HepG2 (cell line): ENCODE data around the gene BSG. TPM values are rescaled to one million over a fixed set of nuclear protein-coding genes. Genes with fewer than 3 reads are reported as not detected.
A peak's percentile ranks its signal among the peaks of the same experiment; 100 is the strongest.

Experiments used
- AGO2 ChIP-seq: fragments of 200-400 bp; formaldehyde crosslinking; optimal IDR thresholded peaks from 2 replicates; pipeline ENCODE3; 2017; ENCODE audit warnings: mild to moderate bottlenecking, low read depth, low read length, moderate library complexity
- HHEX ChIP-seq: IDR thresholded peaks from 2 replicates; pipeline ENCODE4 v1.6.1; 2016; ENCODE audit warnings: control low read depth
- HIVEP1 ChIP-seq: sonication (generic); formaldehyde crosslinking; IDR thresholded peaks from 2 replicates; pipeline ENCODE4 v1.4.0; 2020; ENCODE audit warnings: mild to moderate bottlenecking, missing genetic modification reagents
- HOXA5 ChIP-seq: sonication (generic); formaldehyde crosslinking; IDR thresholded peaks from 2 replicates; pipeline ENCODE4 v1.4.0; 2020; ENCODE audit warnings: missing genetic modification reagents
- JUN ChIP-seq: sonication (generic); formaldehyde crosslinking; IDR thresholded peaks from 2 replicates; pipeline ENCODE4 v1.4.0; 2020; ENCODE audit warnings: mild to moderate bottlenecking, missing genetic modification reagents
- KAT7 ChIP-seq: IDR thresholded peaks from 2 replicates; pipeline ENCODE4 v1.6.1; 2018; ENCODE audit warnings: borderline replicate concordance, missing compliant biosample characterization
- KDM3A ChIP-seq: IDR thresholded peaks from 2 replicates; pipeline ENCODE4 v1.6.1; 2018; ENCODE audit warnings: low read depth, missing compliant biosample characterization
- MYC ChIP-seq: sonication (generic); formaldehyde crosslinking; IDR thresholded peaks from 2 replicates; pipeline ENCODE4 v1.9.0; 2021; ENCODE audit warnings: missing genetic modification reagents, borderline replicate concordance
- PCBP1 ChIP-seq: fragments of 200-400 bp; formaldehyde crosslinking; IDR thresholded peaks from 2 replicates; pipeline ENCODE4 v1.6.1; 2017; ENCODE audit warnings: mild to moderate bottlenecking, low read depth, low read length, borderline replicate concordance
- ZNF138 ChIP-seq: sonication (generic); formaldehyde crosslinking; IDR thresholded peaks from 2 replicates; pipeline ENCODE4 v1.5.0; 2020; ENCODE audit warnings: mild to moderate bottlenecking, low read depth, missing genetic modification reagents
- ZNF333 ChIP-seq: sonication (generic); formaldehyde crosslinking; IDR thresholded peaks from 2 replicates; pipeline ENCODE4 v1.4.0; 2020; ENCODE audit warnings: mild to moderate bottlenecking, missing genetic modification reagents, borderline replicate concordance
- ZNF484 ChIP-seq: sonication (generic); formaldehyde crosslinking; IDR thresholded peaks from 2 replicates; pipeline ENCODE4 v1.5.1; 2020; ENCODE audit warnings: mild to moderate bottlenecking, low read depth, missing genetic modification reagents, borderline replicate concordance
- ZNF570 ChIP-seq: sonication (generic); formaldehyde crosslinking; IDR thresholded peaks from 2 replicates; pipeline ENCODE4 v1.4.0; 2020; ENCODE audit warnings: mild to moderate bottlenecking, missing genetic modification reagents, borderline replicate concordance
- ZNF773 ChIP-seq: sonication (generic); formaldehyde crosslinking; IDR thresholded peaks from 2 replicates; pipeline ENCODE4 v1.4.0; 2020; ENCODE audit warnings: missing genetic modification reagents, borderline replicate concordance
- ZSCAN9 ChIP-seq: IDR thresholded peaks from 2 replicates; pipeline ENCODE4 v1.6.1; 2016; ENCODE audit warnings: borderline replicate concordance
- polyA plus RNA-seq, 8 experiments: library from polyadenylated mRNA; depleted of rRNA in 3 of 8; stranded (reverse) in 7 of 8; unstranded in 1 of 8; fragments of >200 nt; fragmentation: Illumina TruSeq in 4 of 8; extraction: Trizol in 4 of 8; gene quantifications; 2 replicates each; pipeline versions ENCODE4 v1.2.1 to v1.2.3, GENCODE V29; 2011 to 2016; ENCODE audit warnings: low read depth in 4 of 8, missing spikeins in 1 of 8, mixed read lengths in 1 of 8; ENCODE audit not compliant: insufficient read depth in 1 of 8
- total RNA-seq, 5 experiments: library from RNA; depleted of rRNA; stranded (reverse); fragments of >200 nt; fragmentation: Illumina TruSeq; extraction: Trizol; gene quantifications; 2 replicates each; pipeline ENCODE4 v1.2.3, GENCODE V29; 2016; ENCODE audit warnings: low read depth in 1 of 5
- TF ChIP-seq, protein P1 (sequence below): sonication (generic); formaldehyde crosslinking; IDR thresholded peaks from 2 replicates; pipeline ENCODE4 v1.5.0; 2020; ENCODE audit warnings: missing genetic modification reagents, mild to moderate bottlenecking, borderline replicate concordance
- TF ChIP-seq, protein P2 (sequence below): sonication (generic); formaldehyde crosslinking; IDR thresholded peaks from 2 replicates; pipeline ENCODE4 v1.4.0; 2020; ENCODE audit warnings: missing genetic modification reagents
- TF ChIP-seq, protein P3 (sequence below): fragments of 450-650 bp; IDR thresholded peaks from 2 replicates; pipeline ENCODE4 v1.6.1; 2017
- TF ChIP-seq, protein P4 (sequence below): sonication (generic); formaldehyde crosslinking; IDR thresholded peaks from 2 replicates; pipeline ENCODE4 v1.5.0; 2020; ENCODE audit warnings: mild to moderate bottlenecking, missing genetic modification reagents, borderline replicate concordance

The BSG gene
- total and polyA plus RNA-seq, 2 of the 13 experiments (the other 11 are each of a cell fraction or from before 2014, with no cell fraction given), result 309 to 754 TPM

DNA sequence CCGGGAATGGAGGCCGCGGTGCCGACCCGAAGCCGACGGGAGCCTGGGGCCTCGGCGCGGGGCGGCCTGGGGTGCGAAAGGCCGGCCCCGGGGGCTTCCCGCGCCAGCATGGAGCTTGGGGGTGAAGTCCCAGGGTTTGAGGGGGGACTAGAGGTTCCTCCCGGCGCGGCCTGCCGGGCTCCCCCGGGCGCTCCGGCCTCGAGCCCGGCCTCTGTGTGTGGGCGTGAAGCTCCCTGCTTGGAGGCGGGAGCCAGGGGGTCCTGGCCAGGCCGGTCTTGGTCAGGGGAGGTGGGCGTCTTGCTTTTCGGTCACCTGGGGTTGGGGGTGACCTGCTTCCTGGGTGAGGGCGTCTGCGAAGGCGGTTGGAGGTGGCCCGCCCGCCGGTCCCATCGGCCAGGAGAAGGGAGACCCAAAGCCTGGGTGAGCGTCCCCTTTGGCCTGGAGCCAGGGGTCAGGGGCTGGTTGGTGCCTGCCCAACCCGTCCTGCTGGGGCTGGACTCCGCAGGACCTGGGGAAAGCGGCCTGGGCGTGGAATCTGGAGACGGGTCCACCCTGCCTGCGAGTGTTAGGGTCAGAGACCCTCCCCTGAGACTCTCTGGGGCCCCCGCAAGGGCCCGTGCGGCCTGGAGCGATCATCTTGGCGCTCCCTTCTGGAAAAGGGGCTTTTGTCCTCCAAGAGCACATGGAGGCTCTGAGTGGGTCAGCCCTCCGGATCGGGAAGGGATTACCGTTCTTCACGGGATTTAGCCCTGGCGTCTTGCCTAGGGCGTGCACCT, 535 bp downstream of the BSG start (continued):
- 0 out of 2 replicates have a peak, but pooled peaks have one; percentile 4 for TF ChIP-seq ZNF333
- peak; percentile 60 for TF ChIP-seq AGO2
- no peak for TF ChIP-seq ZNF570 (CRISPR knock-in tag)
- no peak for TF ChIP-seq ZSCAN9 (CRISPR knock-in tag)
- TF ChIP-seq ZNF484 (CRISPR knock-in tag), result no peak
- TF ChIP-seq, protein P1, sequence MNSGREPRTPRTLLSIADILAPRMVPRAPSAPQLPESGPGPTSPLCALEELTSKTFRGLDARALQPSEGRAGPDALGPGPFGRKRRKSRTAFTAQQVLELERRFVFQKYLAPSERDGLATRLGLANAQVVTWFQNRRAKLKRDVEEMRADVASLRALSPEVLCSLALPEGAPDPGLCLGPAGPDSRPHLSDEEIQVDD (CRISPR knock-in tag), result no peak
- no peak for TF ChIP-seq JUN (CRISPR knock-in tag)
- TF ChIP-seq, protein P2, sequence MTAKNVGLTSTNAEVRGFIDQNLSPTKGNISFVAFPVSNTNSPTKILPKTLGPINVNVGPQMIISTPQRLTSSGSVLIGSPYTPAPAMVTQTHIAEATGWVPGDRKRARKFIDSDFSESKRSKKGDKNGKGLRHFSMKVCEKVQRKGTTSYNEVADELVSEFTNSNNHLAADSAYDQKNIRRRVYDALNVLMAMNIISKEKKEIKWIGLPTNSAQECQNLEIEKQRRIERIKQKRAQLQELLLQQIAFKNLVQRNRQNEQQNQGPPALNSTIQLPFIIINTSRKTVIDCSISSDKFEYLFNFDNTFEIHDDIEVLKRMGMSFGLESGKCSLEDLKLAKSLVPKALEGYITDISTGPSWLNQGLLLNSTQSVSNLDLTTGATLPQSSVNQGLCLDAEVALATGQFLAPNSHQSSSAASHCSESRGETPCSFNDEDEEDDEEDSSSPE (CRISPR knock-in tag), result no peak
- TF ChIP-seq HIVEP1, result peak; percentile 41
- 0 out of 2 replicates have a peak, but pooled peaks have one; percentile 37 for TF ChIP-seq ZNF138 (CRISPR knock-in tag)
- TF ChIP-seq ZNF773 (CRISPR knock-in tag), result no peak; the same call in 1 of the 2 replicates
- TF ChIP-seq, protein P3, sequence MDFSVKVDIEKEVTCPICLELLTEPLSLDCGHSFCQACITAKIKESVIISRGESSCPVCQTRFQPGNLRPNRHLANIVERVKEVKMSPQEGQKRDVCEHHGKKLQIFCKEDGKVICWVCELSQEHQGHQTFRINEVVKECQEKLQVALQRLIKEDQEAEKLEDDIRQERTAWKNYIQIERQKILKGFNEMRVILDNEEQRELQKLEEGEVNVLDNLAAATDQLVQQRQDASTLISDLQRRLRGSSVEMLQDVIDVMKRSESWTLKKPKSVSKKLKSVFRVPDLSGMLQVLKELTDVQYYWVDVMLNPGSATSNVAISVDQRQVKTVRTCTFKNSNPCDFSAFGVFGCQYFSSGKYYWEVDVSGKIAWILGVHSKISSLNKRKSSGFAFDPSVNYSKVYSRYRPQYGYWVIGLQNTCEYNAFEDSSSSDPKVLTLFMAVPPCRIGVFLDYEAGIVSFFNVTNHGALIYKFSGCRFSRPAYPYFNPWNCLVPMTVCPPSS, result no peak
- no peak for TF ChIP-seq PCBP1
- TF ChIP-seq MYC (CRISPR knock-in tag), result 0 out of 2 replicates have a peak, but pooled peaks have one; percentile 26
- no peak for TF ChIP-seq HOXA5 (CRISPR knock-in tag)
- TF ChIP-seq KDM3A (CRISPR knock-in tag), result no peak
- TF ChIP-seq, protein P4, sequence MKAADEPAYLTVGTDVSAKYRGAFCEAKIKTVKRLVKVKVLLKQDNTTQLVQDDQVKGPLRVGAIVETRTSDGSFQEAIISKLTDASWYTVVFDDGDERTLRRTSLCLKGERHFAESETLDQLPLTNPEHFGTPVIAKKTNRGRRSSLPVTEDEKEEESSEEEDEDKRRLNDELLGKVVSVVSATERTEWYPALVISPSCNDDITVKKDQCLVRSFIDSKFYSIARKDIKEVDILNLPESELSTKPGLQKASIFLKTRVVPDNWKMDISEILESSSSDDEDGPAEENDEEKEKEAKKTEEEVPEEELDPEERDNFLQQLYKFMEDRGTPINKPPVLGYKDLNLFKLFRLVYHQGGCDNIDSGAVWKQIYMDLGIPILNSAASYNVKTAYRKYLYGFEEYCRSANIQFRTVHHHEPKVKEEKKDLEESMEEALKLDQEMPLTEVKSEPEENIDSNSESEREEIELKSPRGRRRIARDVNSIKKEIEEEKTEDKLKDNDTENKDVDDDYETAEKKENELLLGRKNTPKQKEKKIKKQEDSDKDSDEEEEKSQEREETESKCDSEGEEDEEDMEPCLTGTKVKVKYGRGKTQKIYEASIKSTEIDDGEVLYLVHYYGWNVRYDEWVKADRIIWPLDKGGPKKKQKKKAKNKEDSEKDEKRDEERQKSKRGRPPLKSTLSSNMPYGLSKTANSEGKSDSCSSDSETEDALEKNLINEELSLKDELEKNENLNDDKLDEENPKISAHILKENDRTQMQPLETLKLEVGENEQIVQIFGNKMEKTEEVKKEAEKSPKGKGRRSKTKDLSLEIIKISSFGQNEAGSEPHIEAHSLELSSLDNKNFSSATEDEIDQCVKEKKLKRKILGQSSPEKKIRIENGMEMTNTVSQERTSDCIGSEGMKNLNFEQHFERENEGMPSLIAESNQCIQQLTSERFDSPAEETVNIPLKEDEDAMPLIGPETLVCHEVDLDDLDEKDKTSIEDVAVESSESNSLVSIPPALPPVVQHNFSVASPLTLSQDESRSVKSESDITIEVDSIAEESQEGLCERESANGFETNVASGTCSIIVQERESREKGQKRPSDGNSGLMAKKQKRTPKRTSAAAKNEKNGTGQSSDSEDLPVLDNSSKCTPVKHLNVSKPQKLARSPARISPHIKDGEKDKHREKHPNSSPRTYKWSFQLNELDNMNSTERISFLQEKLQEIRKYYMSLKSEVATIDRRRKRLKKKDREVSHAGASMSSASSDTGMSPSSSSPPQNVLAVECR (CRISPR knock-in tag), result no peak; the same call in none of the 2 replicates
- no peak for TF ChIP-seq KAT7
- TF ChIP-seq HHEX, result no peak
